RWPE2 (cell line): ENCODE data around the gene ANXA8.
"Not testable (repeated sequence)": the region's sequence is repeated elsewhere in the genome, so short reads cannot be mapped to it uniquely, and the experiment has no call there.

ENCODE experiments used
- ATAC-seq: fragments of 200-7000 bp; cut with Tn5 transposase; 3 replicates; pipeline ENCODE4 v1.9.1; 2021; ENCODE audit warnings: low read depth
- DNase-seq: peaks from one replicate; pipeline ENCODE4 v3.0.0-alpha.2; 2020; ENCODE audit warnings: low spot score
- H3K27ac ChIP-seq: fragments of 450-650 bp; 2 replicates; pipeline ENCODE4 v1.5.1; 2017; ENCODE audit warnings: mild to moderate bottlenecking; ENCODE audit not compliant: poor library complexity, severe bottlenecking
- H3K27me3 ChIP-seq: fragments of 250-450 bp; sonication (Bioruptor Pico); 2 replicates; pipeline ENCODE4 v1.5.1; 2021; ENCODE audit warnings: mild to moderate bottlenecking, moderate library complexity; ENCODE audit not compliant: insufficient read depth, poor library complexity, severe bottlenecking
- H3K36me3 ChIP-seq: fragments of 250-450 bp; sonication (Bioruptor Pico); 2 replicates; pipeline ENCODE4 v1.5.1; 2020; ENCODE audit warnings: low read depth, mild to moderate bottlenecking, moderate library complexity
- H3K4me1 ChIP-seq: fragments of 250-450 bp; sonication (Bioruptor Pico); 2 replicates; pipeline ENCODE4 v1.5.1; 2021; ENCODE audit warnings: mild to moderate bottlenecking, moderate library complexity; ENCODE audit not compliant: insufficient read depth, poor library complexity, severe bottlenecking
- H3K4me3 ChIP-seq: fragments of 250-450 bp; sonication (Bioruptor Pico); 2 replicates; pipeline ENCODE4 v1.5.1; 2021; ENCODE audit warnings: mild to moderate bottlenecking, moderate library complexity; ENCODE audit not compliant: severe bottlenecking
- H3K9me3 ChIP-seq: fragments of 250-450 bp; sonication (Bioruptor Pico); 2 replicates; pipeline ENCODE4 v1.5.1; 2021; ENCODE audit warnings: mild to moderate bottlenecking, moderate library complexity; ENCODE audit not compliant: severe bottlenecking
- TF ChIP-seq, protein P1 (sequence below): fragments of 450-650 bp; IDR thresholded peaks from one replicate; pipeline ENCODE4 v1.5.1; 2017; ENCODE audit warnings: mild to moderate bottlenecking, moderate library complexity; ENCODE audit not compliant: poor library complexity, severe bottlenecking

Gene ANXA8

DNA sequence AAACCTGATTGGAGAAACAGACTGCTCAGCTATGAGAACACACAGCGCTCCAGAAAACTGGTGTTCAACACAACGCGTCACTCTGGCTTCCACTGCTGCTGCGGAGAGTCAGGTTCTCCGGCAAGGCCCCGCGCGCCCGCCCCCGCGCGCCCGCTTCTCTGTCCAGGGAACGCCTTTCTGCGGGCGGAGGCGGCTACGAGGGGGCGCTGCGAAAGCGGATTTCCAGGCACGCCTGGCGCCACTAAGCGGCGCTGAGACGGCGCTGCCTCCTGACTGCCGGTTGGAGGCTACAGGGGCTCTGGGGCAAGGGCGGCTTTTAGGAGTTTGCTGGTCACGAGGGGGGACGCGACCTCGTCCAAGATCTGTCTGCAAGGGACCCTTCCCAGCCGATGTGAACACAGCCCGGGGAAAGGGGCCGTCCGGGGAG is 22.6 kb downstream of the ANXA8 start:
- not testable (repeated sequence) for DNase-seq
- H3K27ac ChIP-seq = peak overlapping the region; percentile 68
- peak; percentile 21 for ATAC-seq

DNA sequence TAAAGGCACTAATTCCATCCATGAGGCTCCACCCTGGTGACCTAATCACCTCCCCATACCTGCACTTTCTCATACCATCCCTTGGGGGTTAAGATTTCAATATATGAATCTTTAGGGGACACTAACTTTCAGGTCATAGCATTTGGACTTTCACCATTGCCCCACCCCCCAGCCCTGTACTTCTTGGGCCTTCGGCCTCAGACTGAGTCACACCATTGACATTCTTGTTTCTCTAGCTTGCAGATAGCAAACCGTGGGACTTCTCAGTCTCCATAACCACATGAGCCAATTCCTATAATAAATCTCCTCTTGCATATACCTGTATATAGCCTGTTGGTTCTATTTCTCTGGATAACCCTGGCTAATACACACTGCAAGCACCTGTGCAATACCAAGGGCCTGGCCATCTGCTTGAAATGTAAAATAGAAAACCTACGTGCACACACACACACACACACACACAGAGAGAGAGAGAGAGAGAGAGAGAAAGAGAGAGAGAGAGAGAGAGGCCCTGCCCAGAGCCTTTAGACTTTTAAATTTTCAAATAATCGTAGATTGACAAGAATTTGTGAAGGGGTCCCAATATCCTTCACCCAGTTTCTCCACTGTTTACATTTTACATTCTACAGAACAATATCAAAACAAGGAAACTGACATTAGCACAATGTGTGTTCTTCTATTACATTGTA is 25.3 kb downstream of the ANXA8 start:
- Histone ChIP-seq H3K4me1 (peaks cover 5% of the 10 kb centered on the region), H3K4me3 (no peak overlapping the region), H3K27me3 (no peaks in the 10 kb centered on the region), H3K27ac (no peak overlapping the region), H3K9me3 (no peaks in the 10 kb centered on the region), H3K36me3 (no peaks in the 10 kb centered on the region)
- ATAC-seq (no peak), DNase-seq (no peak)
- TF ChIP-seq, protein P1, sequence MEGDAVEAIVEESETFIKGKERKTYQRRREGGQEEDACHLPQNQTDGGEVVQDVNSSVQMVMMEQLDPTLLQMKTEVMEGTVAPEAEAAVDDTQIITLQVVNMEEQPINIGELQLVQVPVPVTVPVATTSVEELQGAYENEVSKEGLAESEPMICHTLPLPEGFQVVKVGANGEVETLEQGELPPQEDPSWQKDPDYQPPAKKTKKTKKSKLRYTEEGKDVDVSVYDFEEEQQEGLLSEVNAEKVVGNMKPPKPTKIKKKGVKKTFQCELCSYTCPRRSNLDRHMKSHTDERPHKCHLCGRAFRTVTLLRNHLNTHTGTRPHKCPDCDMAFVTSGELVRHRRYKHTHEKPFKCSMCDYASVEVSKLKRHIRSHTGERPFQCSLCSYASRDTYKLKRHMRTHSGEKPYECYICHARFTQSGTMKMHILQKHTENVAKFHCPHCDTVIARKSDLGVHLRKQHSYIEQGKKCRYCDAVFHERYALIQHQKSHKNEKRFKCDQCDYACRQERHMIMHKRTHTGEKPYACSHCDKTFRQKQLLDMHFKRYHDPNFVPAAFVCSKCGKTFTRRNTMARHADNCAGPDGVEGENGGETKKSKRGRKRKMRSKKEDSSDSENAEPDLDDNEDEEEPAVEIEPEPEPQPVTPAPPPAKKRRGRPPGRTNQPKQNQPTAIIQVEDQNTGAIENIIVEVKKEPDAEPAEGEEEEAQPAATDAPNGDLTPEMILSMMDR = no peak

More for the DNA sequence above, 22.6 kb downstream of the ANXA8 start:
- H3K4me3 ChIP-seq, H3K27me3 ChIP-seq, H3K36me3 ChIP-seq, H3K4me1 ChIP-seq, H3K9me3 ChIP-seq: not testable (repeated sequence)
- TF ChIP-seq, protein P1 = peak; percentile 37

DNA sequence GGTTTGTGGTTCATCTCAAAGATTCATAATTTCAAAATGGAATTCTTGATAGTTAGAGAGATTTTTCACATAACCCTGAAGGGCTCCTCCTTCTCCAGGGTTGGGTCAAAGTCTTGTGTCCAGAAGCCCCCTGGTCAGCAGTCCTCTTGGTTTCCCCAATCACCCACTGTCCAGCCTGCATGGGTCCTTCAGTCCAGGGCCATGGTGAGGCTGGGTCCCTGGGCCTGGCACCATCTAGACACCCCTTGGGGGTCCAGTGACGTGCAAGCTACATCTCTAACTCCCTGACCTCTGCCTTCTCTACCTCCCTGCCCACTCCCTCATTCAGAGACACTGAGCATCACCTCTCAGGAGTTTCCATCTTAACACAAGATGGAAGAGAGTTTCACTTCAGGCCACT is 26.1 kb downstream of the ANXA8 start:
- no peak overlapping the region for H3K4me3 ChIP-seq
- H3K27me3 ChIP-seq = no peaks in the 10 kb centered on the region
- H3K36me3 ChIP-seq = no peaks in the 10 kb centered on the region
- no peak for ATAC-seq
- no peaks in the 10 kb centered on the region for H3K9me3 ChIP-seq
- H3K4me1 ChIP-seq = peaks cover 5% of the 10 kb centered on the region
- no peak overlapping the region for H3K27ac ChIP-seq
- no peak for DNase-seq
- TF ChIP-seq, protein P1 = no peak

DNA sequence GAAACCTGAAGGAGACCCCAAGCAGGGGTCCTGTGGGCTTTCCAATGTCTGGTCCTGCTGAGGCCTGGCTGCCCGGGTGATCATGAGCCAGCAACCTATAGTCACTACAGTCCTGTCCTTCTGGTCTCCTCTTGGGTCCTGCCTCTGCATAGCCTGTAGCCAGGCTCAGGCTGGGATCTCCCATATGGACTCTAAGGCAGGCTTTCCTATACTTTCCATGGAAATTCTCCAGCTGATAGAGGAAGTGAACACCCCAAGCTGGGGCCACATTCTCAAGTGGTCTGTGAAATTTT is 26.4 kb downstream of the ANXA8 start:
- Histone ChIP-seq H3K36me3 (no peaks in the 10 kb centered on the region), H3K4me3 (no peak overlapping the region), H3K27ac (no peak overlapping the region), H3K4me1 (peaks cover 5% of the 10 kb centered on the region), H3K27me3 (no peaks in the 10 kb centered on the region), H3K9me3 (no peaks in the 10 kb centered on the region)
- ATAC-seq (no peak), DNase-seq (no peak)
- TF ChIP-seq, protein P1 = no peak

DNA sequence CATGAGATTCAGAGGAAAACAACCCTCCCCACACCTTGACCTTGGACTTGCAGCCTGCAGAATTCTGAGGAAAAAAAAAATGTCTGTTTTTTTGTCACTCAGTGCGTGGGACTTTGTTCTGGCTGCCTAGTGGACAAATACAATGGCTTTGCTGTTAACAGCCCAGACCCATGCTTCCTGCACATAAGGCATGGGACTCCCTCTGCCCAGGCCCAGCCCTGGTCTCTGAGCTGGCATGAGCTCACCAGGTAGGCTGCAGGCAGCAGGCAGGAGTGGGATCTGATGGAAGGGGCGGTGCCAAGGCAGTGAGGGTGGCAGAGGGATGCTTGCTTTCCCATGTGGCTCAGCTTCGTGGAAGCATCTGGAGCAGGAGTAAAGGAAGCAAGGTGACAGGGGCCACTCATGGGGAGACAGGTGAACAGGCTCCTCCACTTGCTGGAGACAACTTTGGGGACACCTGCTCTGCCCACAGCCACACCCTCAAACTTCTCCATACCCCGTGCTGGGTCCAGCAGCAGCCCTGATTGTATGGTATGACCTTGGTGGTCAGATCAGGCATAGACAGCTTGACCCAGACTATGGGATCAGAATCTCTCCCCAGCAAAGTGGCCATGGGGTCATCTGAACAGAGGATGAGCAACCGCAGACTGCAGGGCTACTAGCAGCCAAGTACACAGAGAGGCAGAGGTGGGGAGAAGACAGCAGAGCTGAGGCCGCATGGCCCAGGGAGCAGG is 27.0 kb downstream of the ANXA8 start:
- Histone ChIP-seq H3K27me3 (no peaks in the 10 kb centered on the region), H3K27ac (no peak overlapping the region), H3K36me3 (no peaks in the 10 kb centered on the region), H3K4me3 (no peak overlapping the region), H3K9me3 (no peaks in the 10 kb centered on the region), H3K4me1 (peaks cover 5% of the 10 kb centered on the region)
- DNase-seq (no peak), ATAC-seq (no peak)
- TF ChIP-seq, protein P1 = no peak
